HG03469 (cell line): ENCODE measurements around the gene N4BP2.

ENCODE experiments used
- ATAC-seq: cut with Tn5 transposase; IDR thresholded peaks from one replicate; pipeline ENCODE4 v1.9.1; 2021; ENCODE audit warnings: mild to moderate bottlenecking, moderate library complexity, moderate number of reproducible peaks; ENCODE audit not compliant: unreplicated experiment

Gene N4BP2

GRCh38 chr4:40204507-40205258, 148.0 kb downstream of the N4BP2 start:
- ATAC-seq: no peak

DNA sequence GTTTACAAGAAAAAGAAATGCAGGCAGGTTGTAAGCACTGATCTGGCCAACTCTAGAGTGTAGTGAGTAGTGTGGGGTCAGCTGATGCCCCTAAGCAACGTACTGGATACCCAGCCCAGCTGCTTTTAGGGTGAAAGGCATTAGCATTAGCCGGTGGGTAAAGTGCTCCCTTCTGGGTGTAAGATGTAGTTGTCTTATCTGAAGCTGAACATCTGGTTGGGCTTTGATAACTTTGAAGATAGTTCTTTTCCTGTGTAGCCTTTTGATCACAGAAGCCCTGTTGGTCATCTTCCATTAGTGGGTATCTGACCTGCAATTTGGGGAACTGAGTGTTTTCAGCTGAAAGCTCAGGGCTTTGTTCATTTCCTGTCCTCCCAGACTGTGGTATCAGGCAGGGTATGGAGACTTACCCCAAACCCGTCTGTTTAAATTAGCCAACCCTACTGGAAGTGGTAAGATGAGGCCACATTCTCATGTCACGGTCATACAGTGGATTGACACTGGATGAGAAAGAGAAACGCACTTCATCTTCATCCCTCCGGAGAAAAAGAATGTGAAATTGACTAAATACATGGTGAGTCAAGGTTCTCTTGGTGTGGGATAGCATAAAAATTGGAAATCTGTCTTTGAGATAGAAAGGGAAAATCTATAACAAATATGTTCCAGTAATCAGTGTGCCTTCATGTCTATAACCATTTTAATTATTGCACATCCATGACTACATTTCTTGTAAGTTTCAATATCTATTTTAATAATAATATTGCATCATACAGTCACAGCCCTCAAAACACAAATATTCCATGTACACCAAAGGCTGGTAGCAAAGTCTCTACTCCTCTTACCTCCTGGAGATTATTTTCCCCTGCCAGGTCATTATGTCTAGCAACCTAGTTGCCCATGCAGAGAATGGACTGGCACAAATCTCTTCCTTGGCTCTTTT, 148.9 kb downstream of the N4BP2 start:
- peak; percentile 48 for ATAC-seq

DNA sequence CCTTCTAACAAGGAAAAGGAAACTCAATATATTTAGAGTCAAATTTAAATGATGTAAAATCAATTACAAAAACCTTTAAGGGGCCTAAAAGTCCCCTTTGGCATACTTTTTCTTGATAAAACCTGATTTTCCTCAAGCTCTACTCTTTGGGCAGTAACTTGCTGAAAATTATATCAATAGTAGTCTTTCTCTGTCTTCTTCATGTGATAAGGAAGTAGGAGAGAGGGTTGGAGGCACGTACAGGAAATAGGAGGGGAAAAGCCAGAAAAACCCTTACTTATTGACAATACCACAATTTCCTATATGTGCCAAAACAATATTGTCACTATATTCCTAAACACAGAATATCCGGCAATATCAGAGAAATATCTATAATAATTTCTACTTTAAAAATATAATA, 149.8 kb downstream of the N4BP2 start:
- ATAC-seq: no peak
